PC-9 (cell line): ENCODE measurements around the gene CDAN1.
"Not testable (repeated sequence)": the region's sequence is repeated elsewhere in the genome, so short reads cannot be mapped to it uniquely, and the experiment has no call there.

Experiments used
- EZH2 ChIP-seq: fragments of 200-600 bp; sonication (generic); IDR thresholded peaks from 2 replicates; pipeline ENCODE4 v1.8.0; 2017; ENCODE audit warnings: antibody characterized with exemption, low read depth
- TF ChIP-seq, protein P1 (sequence below): fragments of 200-600 bp; sonication (generic); conservative IDR thresholded peaks from 2 replicates; pipeline ENCODE4 v1.6.1; 2017; ENCODE audit warnings: mixed run types, antibody characterized with exemption, mild to moderate bottlenecking, moderate library complexity

DNA sequence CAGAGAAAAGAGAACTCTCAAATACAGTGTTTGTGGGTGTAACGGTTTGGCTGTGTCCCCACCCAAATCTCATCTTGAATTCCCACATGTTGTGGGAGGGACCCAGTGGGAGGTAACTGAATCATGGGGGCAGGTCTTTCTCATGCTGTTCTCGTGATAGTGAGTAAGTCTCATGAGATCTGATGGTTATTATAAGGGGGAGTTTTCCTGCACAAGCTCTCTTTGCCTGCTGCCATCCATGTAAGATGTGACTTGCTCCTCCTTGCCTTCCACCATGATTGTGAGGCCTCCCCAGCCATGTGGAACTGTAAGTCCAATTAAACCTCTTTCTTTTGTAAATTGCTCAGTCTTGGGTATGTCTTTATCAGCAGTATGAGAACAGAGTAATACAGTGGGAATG, 24.9 kb upstream of the CDAN1 start:
- TF ChIP-seq EZH2 = not testable (repeated sequence)
- TF ChIP-seq, protein P1, sequence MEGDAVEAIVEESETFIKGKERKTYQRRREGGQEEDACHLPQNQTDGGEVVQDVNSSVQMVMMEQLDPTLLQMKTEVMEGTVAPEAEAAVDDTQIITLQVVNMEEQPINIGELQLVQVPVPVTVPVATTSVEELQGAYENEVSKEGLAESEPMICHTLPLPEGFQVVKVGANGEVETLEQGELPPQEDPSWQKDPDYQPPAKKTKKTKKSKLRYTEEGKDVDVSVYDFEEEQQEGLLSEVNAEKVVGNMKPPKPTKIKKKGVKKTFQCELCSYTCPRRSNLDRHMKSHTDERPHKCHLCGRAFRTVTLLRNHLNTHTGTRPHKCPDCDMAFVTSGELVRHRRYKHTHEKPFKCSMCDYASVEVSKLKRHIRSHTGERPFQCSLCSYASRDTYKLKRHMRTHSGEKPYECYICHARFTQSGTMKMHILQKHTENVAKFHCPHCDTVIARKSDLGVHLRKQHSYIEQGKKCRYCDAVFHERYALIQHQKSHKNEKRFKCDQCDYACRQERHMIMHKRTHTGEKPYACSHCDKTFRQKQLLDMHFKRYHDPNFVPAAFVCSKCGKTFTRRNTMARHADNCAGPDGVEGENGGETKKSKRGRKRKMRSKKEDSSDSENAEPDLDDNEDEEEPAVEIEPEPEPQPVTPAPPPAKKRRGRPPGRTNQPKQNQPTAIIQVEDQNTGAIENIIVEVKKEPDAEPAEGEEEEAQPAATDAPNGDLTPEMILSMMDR = not testable (repeated sequence)
